GM21526 (cell line): ENCODE results near the gene HDAC3.

Source experiments
- ATAC-seq: cut with Tn5 transposase; IDR thresholded peaks from one replicate; pipeline ENCODE4 v1.9.1; 2021; ENCODE audit warnings: moderate library complexity; ENCODE audit not compliant: unreplicated experiment, low FRiP score

HDAC3 gene

GRCh38 chr5:141605523-141606277, 30.9 kb downstream of the HDAC3 start:
- ATAC-seq = peak; percentile 95

GRCh38 chr5:141603923-141604717, 32.5 kb downstream of the HDAC3 start:
- ATAC-seq = no peak

GRCh38 chr5:141602606-141603005, 34.0 kb downstream of the HDAC3 start:
- no peak for ATAC-seq

- ATAC-seq = no peak
These were observed 38.0 kb downstream of the HDAC3 start for GRCh38 chr5:141598391-141599345.

DNA sequence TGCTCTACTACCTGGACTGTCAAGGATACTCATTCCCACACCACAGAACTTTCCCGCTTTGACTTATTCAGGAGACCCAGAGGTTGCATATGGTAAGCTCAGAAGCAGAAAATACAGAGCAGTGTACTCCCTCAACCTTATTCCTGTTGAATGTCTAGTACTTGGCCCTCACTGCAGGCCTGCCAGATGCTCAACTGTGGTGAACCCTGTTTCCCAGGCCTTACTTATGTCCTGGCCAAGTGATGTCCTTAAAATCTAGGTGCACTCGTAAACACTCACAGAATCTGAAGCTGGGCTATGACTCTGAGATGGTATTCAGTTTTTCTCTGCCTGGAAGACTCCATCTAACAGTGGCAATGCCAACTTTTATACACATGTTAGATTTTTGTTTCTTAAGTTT, 38.8 kb downstream of the HDAC3 start:
- ATAC-seq = no peak

- no peak for ATAC-seq
These were observed 39.3 kb downstream of the HDAC3 start for GRCh38 chr5:141597394-141597793.

GRCh38 chr5:141596867-141597266, 39.8 kb downstream of the HDAC3 start:
- ATAC-seq = no peak

GRCh38 chr5:141590127-141590526, 46.5 kb downstream of the HDAC3 start:
- no peak for ATAC-seq

- no peak for ATAC-seq
These were observed 50.4 kb downstream of the HDAC3 start for GRCh38 chr5:141586246-141586645.

- ATAC-seq = no peak
These were observed 51.1 kb downstream of the HDAC3 start for GRCh38 chr5:141585594-141585993.

DNA sequence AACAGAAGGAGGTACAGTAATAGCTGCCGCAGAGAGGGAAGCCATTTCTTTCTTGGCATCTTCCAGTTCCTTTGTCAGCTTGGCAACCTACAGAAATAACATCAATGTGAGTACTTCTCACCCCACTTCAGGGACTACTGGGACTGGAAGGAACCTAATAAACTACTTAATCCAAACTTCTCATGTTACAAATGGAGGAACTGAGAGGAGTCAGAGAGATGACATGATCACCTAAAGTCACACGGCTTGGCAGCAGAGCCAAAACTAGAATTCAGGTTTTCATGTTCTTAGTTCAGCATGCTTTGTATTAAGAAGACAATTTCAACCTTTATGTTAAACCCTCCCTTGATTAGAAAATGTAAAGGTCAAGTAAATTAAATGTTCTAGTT, 62.5 kb downstream of the HDAC3 start:
- no peak for ATAC-seq

GRCh38 chr5:141573489-141574121, 63.0 kb downstream of the HDAC3 start:
- ATAC-seq = no peak
